ENCODE data around the gene SFR1.
"Not testable (repeated sequence)": the region's sequence is repeated elsewhere in the genome, so short reads cannot be mapped to it uniquely, and the experiment has no call there.

SFR1 gene

GRCh38 chr10:104109908-104110662 lies 11.9 kb upstream of the SFR1 start:
- DNase-seq (ENCODE audit: low read depth), result peak; percentile 75

GRCh38 chr10:104113376-104113956 lies 8.5 kb upstream of the SFR1 start:
- DNase-seq (ENCODE audit: low read depth), result no peak

- DNase-seq (ENCODE audit: low read depth), result no peak
Measured at GRCh38 chr10:104117839-104118323, 4.1 kb upstream of the SFR1 start.

GRCh38 chr10:104119996-104120395 lies 2.0 kb upstream of the SFR1 start:
- DNase-seq (ENCODE audit: low read depth), result no peak

GRCh38 chr10:104120512-104120902 lies 1.5 kb upstream of the SFR1 start:
- DNase-seq (ENCODE audit: low read depth), result no peak

GRCh38 chr10:104120903-104121484 lies 977 bp upstream of the SFR1 start:
- peak; percentile 88 for DNase-seq (ENCODE audit: low read depth)

GRCh38 chr10:104122225-104123107 lies 495 bp downstream of the SFR1 start:
- no peak for DNase-seq (ENCODE audit: low read depth)

GRCh38 chr10:104123397-104123796 lies 1.4 kb downstream of the SFR1 start:
- DNase-seq (ENCODE audit: low read depth), result no peak

GRCh38 chr10:104127411-104127810 lies 5.4 kb downstream of the SFR1 start:
- no peak for DNase-seq (ENCODE audit: low read depth)

- DNase-seq (ENCODE audit: low read depth), result no peak
Measured at GRCh38 chr10:104128214-104128613, 6.2 kb downstream of the SFR1 start.

GRCh38 chr10:104130041-104130440 lies 8.1 kb downstream of the SFR1 start:
- DNase-seq (ENCODE audit: low read depth), result no peak

- DNase-seq (ENCODE audit: low read depth), result no peak
Measured at GRCh38 chr10:104138131-104138530, 16.2 kb downstream of the SFR1 start.

GRCh38 chr10:104139221-104139620 lies 17.2 kb downstream of the SFR1 start:
- no peak for DNase-seq (ENCODE audit: low read depth)

- no peak for DNase-seq (ENCODE audit: low read depth)
Measured at GRCh38 chr10:104142081-104142480, 20.1 kb downstream of the SFR1 start.

GRCh38 chr10:104143829-104144228 lies 21.9 kb downstream of the SFR1 start:
- no peak for DNase-seq (ENCODE audit: low read depth)

- no peak for DNase-seq (ENCODE audit: low read depth)
Measured at GRCh38 chr10:104144931-104145330, 23.0 kb downstream of the SFR1 start.

GRCh38 chr10:104146882-104147281 lies 24.9 kb downstream of the SFR1 start:
- no peak for DNase-seq (ENCODE audit: low read depth)

- DNase-seq (ENCODE audit: low read depth), result no peak
Measured at GRCh38 chr10:104150139-104150538, 28.2 kb downstream of the SFR1 start.

GRCh38 chr10:104151737-104152136 lies 29.8 kb downstream of the SFR1 start:
- DNase-seq (ENCODE audit: low read depth), result no peak

- DNase-seq (ENCODE audit: low read depth), result no peak
Measured at GRCh38 chr10:104155591-104155990, 33.6 kb downstream of the SFR1 start.

- DNase-seq (ENCODE audit: low read depth), result no peak
Measured at GRCh38 chr10:104170610-104171254, 48.8 kb downstream of the SFR1 start.

- not testable (repeated sequence) for DNase-seq (ENCODE audit: low read depth)
Measured at GRCh38 chr10:104174136-104174535, 52.2 kb downstream of the SFR1 start.

Data from GM04503 (cell line).